Fibroblast of lung (primary cell): ENCODE measurements around the gene SBNO2. TPM values are rescaled to one million over a fixed set of nuclear protein-coding genes. Genes with fewer than 3 reads are reported as not detected.

Experiments used
- DNase-seq, 2 donors: peaks; one replicate each; pipeline versions ENCODE4 v3.0.0 to v3.0.0-alpha.2; 2010; ENCODE audit warnings: low read depth in 2 of 2
- H2AFZ ChIP-seq: 2 replicates; pipeline ENCODE4 v1.5.1; 2012; ENCODE audit warnings: low read length, control low read depth, inconsistent platforms
- H3K27ac ChIP-seq: 2 replicates; pipeline ENCODE4 v1.5.1; 2011; ENCODE audit warnings: low read length, control low read depth; ENCODE audit not compliant: insufficient read depth
- H3K27me3 ChIP-seq: 2 replicates; pipeline ENCODE4 v1.5.1; 2011; ENCODE audit warnings: mild to moderate bottlenecking, low read length; ENCODE audit not compliant: control insufficient read depth, insufficient read depth
- H3K36me3 ChIP-seq: 2 replicates; pipeline ENCODE4 v1.5.1; 2011; ENCODE audit warnings: low read length; ENCODE audit not compliant: control insufficient read depth, insufficient read depth
- H3K4me1 ChIP-seq: 2 replicates; pipeline ENCODE4 v1.5.1; 2011; ENCODE audit warnings: low read length; ENCODE audit not compliant: control insufficient read depth, insufficient read depth; ENCODE audit errors: extremely low read depth
- H3K4me2 ChIP-seq: 2 replicates; pipeline ENCODE4 v1.5.1; 2011; ENCODE audit warnings: low read length, control low read depth; ENCODE audit not compliant: insufficient read depth; ENCODE audit errors: extremely low read depth
- H3K4me3 ChIP-seq, 4 experiments: fragments of 200-600 bp in 1 of 4; sonication (generic) in 1 of 4; replicated peaks in 1 of 4; 2 replicates each; pipeline ENCODE4 v1.5.1; 2011 to 2016; ENCODE audit warnings: low read length in 4 of 4, low read depth in 3 of 4, mild to moderate bottlenecking in 3 of 4, control low read depth in 2 of 4, inconsistent platforms in 1 of 4, mixed read lengths in 1 of 4; ENCODE audit not compliant: insufficient read depth in 1 of 4; ENCODE audit errors: control extremely low read depth in 1 of 4
- H3K79me2 ChIP-seq: 2 replicates; pipeline ENCODE4 v1.5.1; 2012; ENCODE audit warnings: mild to moderate bottlenecking, low read length, inconsistent platforms; ENCODE audit not compliant: control insufficient read depth, insufficient read depth
- H3K9ac ChIP-seq: 2 replicates; pipeline ENCODE4 v1.5.1; 2011; ENCODE audit warnings: mild to moderate bottlenecking, low read length, control low read depth; ENCODE audit not compliant: insufficient read depth
- H3K9me3 ChIP-seq: 2 replicates; pipeline ENCODE4 v1.5.1; 2012; ENCODE audit warnings: low read depth, low read length; ENCODE audit not compliant: control insufficient read depth, insufficient read depth
- H4K20me1 ChIP-seq: 2 replicates; pipeline ENCODE4 v1.5.1; 2011; ENCODE audit warnings: low read length; ENCODE audit not compliant: control insufficient read depth, insufficient read depth; ENCODE audit errors: extremely low read depth
- CTCF ChIP-seq, 2 donors: IDR thresholded peaks in 1 of 2; conservative IDR thresholded peaks in 1 of 2; 1 replicate in 1 of 2; 2 replicates in 1 of 2; pipeline ENCODE4 v1.5.1; 2011 to 2012; ENCODE audit warnings: low read length in 2 of 2, control low read depth in 1 of 2, inconsistent platforms in 1 of 2, low read depth in 1 of 2, mild to moderate bottlenecking in 1 of 2
- EZH2 ChIP-seq: IDR thresholded peaks from 2 replicates; pipeline ENCODE4 v1.5.1; 2012; ENCODE audit warnings: low read length, control low read depth, mild to moderate bottlenecking; ENCODE audit errors: missing control alignments
- polyA plus RNA-seq, 2 donors: library from polyadenylated mRNA; depleted of rRNA in 1 of 2; stranded (reverse) in 1 of 2; unstranded in 1 of 2; fragments of >200 nt; gene quantifications; 2 replicates each; pipeline ENCODE4 v1.2.1, GENCODE V29; 2011 to 2012; ENCODE audit warnings: missing spikeins in 1 of 2
- total RNA-seq: library from RNA; depleted of rRNA; stranded (reverse); fragments of >200 nt; gene quantifications from 2 replicates; pipeline ENCODE4 v1.2.1, GENCODE V29; 2014

The SBNO2 gene
- total and polyA plus RNA-seq, 2 donors (not counting 1 experiment from before 2014, with no cell fraction given) = 12.6 to 55.8 TPM

- H3K27me3 ChIP-seq = peaks cover 15% of the 10 kb centered on the region
- DNase-seq = no peak
- no peak overlapping the region for H3K4me3 ChIP-seq
- H3K4me2 ChIP-seq = no peak overlapping the region
- no peaks in the 10 kb centered on the region for H3K36me3 ChIP-seq
- H3K9ac ChIP-seq = no peak overlapping the region
- TF ChIP-seq EZH2 (no peak), CTCF (conservative IDR thresholded peaks at IDR 0.05 in 1 of 2, IDR thresholded peaks at IDR 0.05 in 1 of 2; ENCODE audit: low read depth in 1 of 2, low read length in 2 of 2) (no peak)
- no peaks in the 10 kb centered on the region for H4K20me1 ChIP-seq
- no peak overlapping the region for H2AFZ ChIP-seq
- H3K4me1 ChIP-seq = no peaks in the 10 kb centered on the region
- no peak overlapping the region for H3K27ac ChIP-seq
- H3K79me2 ChIP-seq = no peaks in the 10 kb centered on the region
- H3K9me3 ChIP-seq = no peaks in the 10 kb centered on the region
Observed at GRCh38 chr19:1065606-1066109, 108.4 kb downstream of the SBNO2 start.

- Histone ChIP-seq H3K27me3 (peaks cover 13% of the 10 kb centered on the region), H3K36me3 (no peaks in the 10 kb centered on the region), H3K4me1 (no peaks in the 10 kb centered on the region), H3K9me3 (no peaks in the 10 kb centered on the region), H4K20me1 (no peaks in the 10 kb centered on the region), H2AFZ (no peak overlapping the region), H3K9ac (no peak overlapping the region), H3K79me2 (no peaks in the 10 kb centered on the region), H3K27ac (no peak overlapping the region), H3K4me3 (no peak overlapping the region), H3K4me2 (no peak overlapping the region)
- DNase-seq = peak; percentile 67 to 69
- peak; percentile 47 to 63 for TF ChIP-seq CTCF (conservative IDR thresholded peaks at IDR 0.05 in 1 of 2, IDR thresholded peaks at IDR 0.05 in 1 of 2; ENCODE audit: low read depth in 1 of 2, low read length in 2 of 2)
- no peak for TF ChIP-seq EZH2
Observed at GRCh38 chr19:1064661-1065605, 109.1 kb downstream of the SBNO2 start.

GRCh38 chr19:1063909-1064660, 110.0 kb downstream of the SBNO2 start:
- no peak overlapping the region for H3K4me3 ChIP-seq
- H4K20me1 ChIP-seq = no peaks in the 10 kb centered on the region
- no peak overlapping the region for H3K9ac ChIP-seq
- no peak overlapping the region for H3K4me2 ChIP-seq
- no peak overlapping the region for H2AFZ ChIP-seq
- TF ChIP-seq EZH2 = no peak
- no peak for TF ChIP-seq CTCF (conservative IDR thresholded peaks at IDR 0.05 in 1 of 2, IDR thresholded peaks at IDR 0.05 in 1 of 2; ENCODE audit: low read depth in 1 of 2, low read length in 2 of 2)
- H3K27ac ChIP-seq = no peak overlapping the region
- no peaks in the 10 kb centered on the region for H3K4me1 ChIP-seq
- no peaks in the 10 kb centered on the region for H3K79me2 ChIP-seq
- H3K9me3 ChIP-seq = no peaks in the 10 kb centered on the region
- no peaks in the 10 kb centered on the region for H3K36me3 ChIP-seq
- peaks cover 10% of the 10 kb centered on the region for H3K27me3 ChIP-seq
- no peak for DNase-seq
